ENCODE results near the gene TMPRSS11B. TPM values are rescaled to one million over a fixed set of nuclear protein-coding genes. Genes with fewer than 3 reads are reported as not detected.

The TMPRSS11B gene
- total and polyA plus RNA-seq, 9 donors, result not detected

DNA sequence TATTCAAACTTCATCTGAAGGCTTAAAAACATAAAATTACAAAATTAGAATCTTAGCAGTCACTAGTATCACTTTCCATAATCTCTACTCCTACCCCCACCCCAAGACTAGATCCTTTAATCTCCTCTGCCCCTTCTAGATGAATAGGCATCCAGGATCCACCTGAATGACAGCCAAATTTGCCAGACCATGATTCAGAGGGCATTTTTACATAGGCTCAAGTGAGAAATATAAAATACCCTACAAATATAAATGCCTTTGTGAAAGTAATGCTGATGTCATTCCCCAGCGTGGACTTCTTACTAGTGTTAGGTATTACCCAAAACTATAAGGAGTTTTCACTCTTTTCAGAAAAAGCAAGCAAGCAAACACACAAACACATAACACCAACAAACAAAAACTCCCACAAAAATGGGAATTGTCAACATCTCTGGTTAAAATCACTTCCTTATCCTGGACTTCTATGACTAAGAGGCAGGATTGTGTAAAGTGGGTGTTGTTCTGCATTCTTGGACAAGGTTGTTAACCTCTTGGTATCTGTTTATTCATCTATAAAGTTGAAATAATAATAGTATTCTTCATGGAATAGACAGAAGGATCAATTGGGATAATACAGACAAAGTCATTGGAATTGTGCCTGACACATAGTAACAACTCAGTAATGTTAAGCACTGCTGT is 64.5 kb downstream of the TMPRSS11B start:
- Histone ChIP-seq H3K27ac (no peak overlapping the region), H3K4me3 (no peak overlapping the region), H3K36me3 (no peaks in the 10 kb centered on the region), H3K4me1 (ENCODE audit: insufficient read depth) (no peaks in the 10 kb centered on the region), H3K9me3 (no peaks in the 10 kb centered on the region), H3K27me3 (no peaks in the 10 kb centered on the region)
- WGBS, 3 donors, result 55 to 75% (median 67%) methylated on average over 1 of the region's 1 CpG
- DNase-seq, result no peak
- intact Hi-C loops (cut with DNase I), result no loop called here
- TF ChIP-seq EP300 (IDR thresholded peaks at IDR 0.05) (no peak), POLR2A (IDR thresholded peaks at IDR 0.05) (no peak)
- TF ChIP-seq, protein P1, sequence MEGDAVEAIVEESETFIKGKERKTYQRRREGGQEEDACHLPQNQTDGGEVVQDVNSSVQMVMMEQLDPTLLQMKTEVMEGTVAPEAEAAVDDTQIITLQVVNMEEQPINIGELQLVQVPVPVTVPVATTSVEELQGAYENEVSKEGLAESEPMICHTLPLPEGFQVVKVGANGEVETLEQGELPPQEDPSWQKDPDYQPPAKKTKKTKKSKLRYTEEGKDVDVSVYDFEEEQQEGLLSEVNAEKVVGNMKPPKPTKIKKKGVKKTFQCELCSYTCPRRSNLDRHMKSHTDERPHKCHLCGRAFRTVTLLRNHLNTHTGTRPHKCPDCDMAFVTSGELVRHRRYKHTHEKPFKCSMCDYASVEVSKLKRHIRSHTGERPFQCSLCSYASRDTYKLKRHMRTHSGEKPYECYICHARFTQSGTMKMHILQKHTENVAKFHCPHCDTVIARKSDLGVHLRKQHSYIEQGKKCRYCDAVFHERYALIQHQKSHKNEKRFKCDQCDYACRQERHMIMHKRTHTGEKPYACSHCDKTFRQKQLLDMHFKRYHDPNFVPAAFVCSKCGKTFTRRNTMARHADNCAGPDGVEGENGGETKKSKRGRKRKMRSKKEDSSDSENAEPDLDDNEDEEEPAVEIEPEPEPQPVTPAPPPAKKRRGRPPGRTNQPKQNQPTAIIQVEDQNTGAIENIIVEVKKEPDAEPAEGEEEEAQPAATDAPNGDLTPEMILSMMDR (IDR thresholded peaks at IDR 0.05), result no peak

GRCh38 chr4:68176904-68177303 is 68.6 kb downstream of the TMPRSS11B start:
- DNase-seq, result no peak
- Histone ChIP-seq H3K27me3 (no peaks in the 10 kb centered on the region), H3K9me3 (no peaks in the 10 kb centered on the region), H3K27ac (no peak overlapping the region), H3K36me3 (no peaks in the 10 kb centered on the region), H3K4me3 (no peak overlapping the region), H3K4me1 (ENCODE audit: insufficient read depth) (no peaks in the 10 kb centered on the region)
- TF ChIP-seq, protein P1 (IDR thresholded peaks at IDR 0.05), result no peak
- TF ChIP-seq POLR2A (IDR thresholded peaks at IDR 0.05), result no peak
- intact Hi-C loops (cut with DNase I), result loop anchor here in 2 of 4 donors (5.0 to 10.0 kb wide), 2 partner anchors 190 to 192 kb away; no protein-coding TSS in a partner anchor
- 32 to 35% (median 34%) methylated on average over 2 of the region's 2 CpGs for WGBS, 3 donors

Other genes starting within 250 kb of the TMPRSS11B start
- gene TMPRSS11F, start 115.8 kb downstream of the TMPRSS11B start, total RNA-seq, result not detected
- gene TMPRSS11F, start 115.8 kb downstream of the TMPRSS11B start, polyA plus RNA-seq, result not detected
- gene YTHDC1, start 104.4 kb upstream of the TMPRSS11B start, total RNA-seq, result 100 to 1,000 TPM in 3 of 7 donors, 10 to 100 TPM in 4; 72.1 to 116 (median 95.0) TPM
- gene YTHDC1, start 104.4 kb upstream of the TMPRSS11B start, polyA plus RNA-seq, result 10 to 100 TPM; 83.8 to 86.6 TPM
- not detected for gene TMPRSS11E, start 201.8 kb upstream of the TMPRSS11B start, total RNA-seq
- gene TMPRSS11E, start 201.8 kb upstream of the TMPRSS11B start, polyA plus RNA-seq, result not detected